GM12878 (cell line): ENCODE measurements around the gene PILRB. TPM values are rescaled to one million over a fixed set of nuclear protein-coding genes. Genes with fewer than 3 reads are reported as not detected.

Experiments used
- ATAC-seq: fragments of 200-7000 bp; cut with Tn5 transposase; 3 replicates; pipeline ENCODE4 v1.9.1; 2020; ENCODE audit warnings: mild to moderate bottlenecking, moderate library complexity
- BruUV-seq: library from RNA; stranded (reverse); fragments of 400-500 nt; replicated peaks from 2 replicates; lab custom pipeline; 2021; lab: Mats Ljungman, UMichigan
- CTCF ChIA-PET: fragments of 300-600 bp; sonication (Branson Sonifier 250); formaldehyde crosslinking; extraction: SDS; loops from one replicate; lab custom pipeline; 2021; ENCODE audit warnings: inconsistent platforms; lab: Yijun Ruan, JAX
- POLR2A ChIA-PET: fragments of 350-600 bp; formaldehyde crosslinking; extraction: SDS; loops from one replicate; lab custom pipeline; 2021; ENCODE audit warnings: inconsistent platforms; lab: Charles Lee
- RAD21 ChIA-PET: fragments of 300-600 bp; sonication (Branson Sonifier 250); formaldehyde crosslinking; loops from one replicate; lab custom pipeline; 2023; ENCODE audit warnings: antibody characterized with exemption; ENCODE audit not compliant: unreplicated experiment; lab: Charles Lee
- SMC1A ChIA-PET: fragments of 300-600 bp; sonication (Branson Sonifier 250); formaldehyde crosslinking; loops from one replicate; lab custom pipeline; 2023; ENCODE audit not compliant: unreplicated experiment, uncharacterized antibody; lab: Charles Lee
- DNase-seq: peaks from one replicate; pipeline ENCODE4 v3.0.0-alpha.2; 2011; ENCODE audit warnings: low read depth, low spot score
- FAIRE-seq: peaks from 3 replicates; lab custom pipeline; 2011; peaks lifted over from hg19 to GRCh38; lab: Jason Lieb, UNC
- H2AFZ ChIP-seq: 2 replicates; pipeline ENCODE4 v1.6.0; 2011; ENCODE audit warnings: low read depth, low read length, control low read depth; ENCODE audit not compliant: control insufficient read depth
- H3K27ac ChIP-seq: 2 replicates; pipeline ENCODE4 v1.5.1; 2011; ENCODE audit warnings: control low read depth; ENCODE audit not compliant: control insufficient read depth, insufficient read depth
- H3K27me3 ChIP-seq, 2 experiments: replicated peaks in 1 of 2; 2 replicates each; pipeline versions ENCODE4 v1.6.0 to v1.6.1; 2011; ENCODE audit warnings: low read length in 1 of 2; ENCODE audit not compliant: control insufficient read depth in 2 of 2, insufficient read depth in 2 of 2
- H3K36me3 ChIP-seq, 2 experiments: 2 replicates each; pipeline ENCODE4 v1.5.1; 2011; ENCODE audit warnings: low read length in 1 of 2; ENCODE audit not compliant: control insufficient read depth in 2 of 2, insufficient read depth in 2 of 2
- H3K4me1 ChIP-seq: 2 replicates; pipeline ENCODE4 v1.6.1; 2011; ENCODE audit warnings: mild to moderate bottlenecking, low read length, moderate library complexity, mixed read lengths; ENCODE audit not compliant: control insufficient read depth, insufficient read depth
- H3K4me2 ChIP-seq: 2 replicates; pipeline ENCODE4 v1.6.0; 2011; ENCODE audit warnings: control low read depth; ENCODE audit not compliant: control insufficient read depth, insufficient read depth
- H3K4me3 ChIP-seq: fragments of 200-600 bp; sonication (generic); 2 replicates; pipeline ENCODE4 v1.5.1; 2016
- H3K79me2 ChIP-seq: 2 replicates; pipeline ENCODE4 v1.6.0; 2011; ENCODE audit warnings: low read length; ENCODE audit not compliant: control insufficient read depth, insufficient read depth
- H3K9ac ChIP-seq: 2 replicates; pipeline ENCODE4 v1.8.0; 2011; ENCODE audit warnings: low read length, control low read depth, mixed read lengths; ENCODE audit not compliant: control insufficient read depth, insufficient read depth
- H3K9me3 ChIP-seq: replicated peaks from 3 replicates; pipeline ENCODE4 v1.5.1; 2011; ENCODE audit warnings: mild to moderate bottlenecking, low read length; ENCODE audit not compliant: control insufficient read depth, insufficient read depth
- H4K20me1 ChIP-seq: 2 replicates; pipeline ENCODE4 v1.6.0; 2011; ENCODE audit not compliant: control insufficient read depth, insufficient read depth
- ATF7 ChIP-seq: fragments of 450-650 bp; IDR thresholded peaks from 2 replicates; pipeline ENCODE4 v1.6.1; 2016; ENCODE audit warnings: low read depth, mild to moderate bottlenecking
- BACH1 ChIP-seq: fragments of 450-650 bp; IDR thresholded peaks from 2 replicates; pipeline ENCODE4 v1.6.1; 2017; ENCODE audit warnings: mild to moderate bottlenecking, borderline replicate concordance
- BCL11A ChIP-seq: IDR thresholded peaks from 2 replicates; pipeline ENCODE4 v1.6.1; 2011; ENCODE audit warnings: low read depth, low read length
- FOXM1 ChIP-seq: IDR thresholded peaks from 2 replicates; pipeline ENCODE4 v1.6.1; 2012; ENCODE audit warnings: low read depth, mild to moderate bottlenecking, inconsistent platforms, low read length, moderate library complexity
- JUNB ChIP-seq: IDR thresholded peaks from 2 replicates; pipeline ENCODE4 v1.6.1; 2016; ENCODE audit warnings: antibody characterized with exemption, mild to moderate bottlenecking
- LARP7 ChIP-seq: fragments of 450-650 bp; IDR thresholded peaks from 2 replicates; pipeline ENCODE4 v1.6.1; 2017; ENCODE audit warnings: mild to moderate bottlenecking
- PRDM15 ChIP-seq: fragments of 450-650 bp; formaldehyde crosslinking; IDR thresholded peaks from 2 replicates; pipeline ENCODE4 v1.4.0; 2020; ENCODE audit warnings: mild to moderate bottlenecking, moderate library complexity
- RAD21 ChIP-seq: IDR thresholded peaks from 2 replicates; pipeline ENCODE4 v1.6.1; 2011; ENCODE audit warnings: mild to moderate bottlenecking, low read depth, low read length, moderate library complexity; ENCODE audit not compliant: insufficient read depth
- RELB ChIP-seq: fragments of 450-650 bp; IDR thresholded peaks from 2 replicates; pipeline ENCODE4 v1.6.1; 2017; ENCODE audit warnings: low read depth, mild to moderate bottlenecking, moderate library complexity
- SIX5 ChIP-seq: IDR thresholded peaks from 2 replicates; pipeline ENCODE4 v1.6.1; 2011; ENCODE audit warnings: mild to moderate bottlenecking, low read depth, low read length, moderate library complexity; ENCODE audit not compliant: severe bottlenecking
- TCF3 ChIP-seq: IDR thresholded peaks from 2 replicates; pipeline ENCODE4 v1.6.1; 2012; ENCODE audit warnings: low read depth, mild to moderate bottlenecking, low read length, borderline replicate concordance; ENCODE audit not compliant: insufficient read depth
- ZBTB40 ChIP-seq: fragments of 450-650 bp; IDR thresholded peaks from 2 replicates; pipeline ENCODE4 v1.6.1; 2016; ENCODE audit warnings: mild to moderate bottlenecking, moderate library complexity, borderline replicate concordance
- ZNF217 ChIP-seq: fragments of 450-650 bp; IDR thresholded peaks from 2 replicates; pipeline ENCODE4 v1.6.1; 2017; ENCODE audit warnings: antibody characterized with exemption, mild to moderate bottlenecking
- ZSCAN29 ChIP-seq: fragments of 450-650 bp; IDR thresholded peaks from 2 replicates; pipeline ENCODE4 v1.6.1; 2017; ENCODE audit warnings: mild to moderate bottlenecking, moderate library complexity
- WGBS: methylation state at CpG from one replicate; pipeline ENCODE4 v1.1.6; 2016; ENCODE audit warnings: low lambda C conversion rate; ENCODE audit not compliant: insufficient replicate concordance, insufficient coverage; ENCODE audit errors: missing lambda C conversion rate; 5-methylcytosine and 5-hydroxymethylcytosine counted together
- in situ Hi-C: fragments of 300-500 bp; cut with MboI; formaldehyde crosslinking; loops from 9 replicates; pipeline ENCODE4 v1.14.3; 2018; ENCODE audit warnings: mixed read lengths
- intact Hi-C: fragments of 100-400 bp; cut with micrococcal nuclease; formaldehyde crosslinking; loops from one replicate; pipeline ENCODE4 v1.14.2; 2022; ENCODE audit not compliant: unreplicated experiment
- polyA plus RNA-seq, 11 experiments: library from polyadenylated mRNA; depleted of rRNA in 4 of 11; unstranded in 6 of 11; stranded (reverse) in 5 of 11; fragments of >200 nt; fragmentation: Nextera tagmentation in 4 of 11; fragmentation: Illumina TruSeq in 1 of 11; extraction: Ambion mirVana in 4 of 11; extraction: Trizol in 1 of 11; gene quantifications; 1 replicate in 1 of 11; 2 replicates in 10 of 11; pipeline versions ENCODE4 v1.2.1 to v1.2.3, GENCODE V29; 2011 to 2016; ENCODE audit warnings: inconsistent platforms in 2 of 11, missing spikeins in 2 of 11, low read depth in 1 of 11
- total RNA-seq, 4 experiments: library from RNA; depleted of rRNA in 3 of 4; stranded (reverse); fragments of >200 nt in 3 of 4; fragmentation: Illumina TruSeq in 1 of 4; extraction: Trizol in 1 of 4; gene quantifications; 2 replicates each; pipeline versions ENCODE4 v1.2.1 to v1.2.3, GENCODE V29; 2013 to 2021

PILRB gene
- total and polyA plus RNA-seq, 10 of the 15 experiments (the other 5 are each of a cell fraction or from before 2014, with no cell fraction given): 2.6 to 50.3 (median 22.0) TPM

GRCh38 chr7:100396421-100396982 is 38.6 kb downstream of the PILRB start:
- intact Hi-C loops (loop anchor here (1.0 to 2.0 kb wide), 3 partner anchors 22 to 33 kb away; partner anchors contain the start of gene MEPCE), in situ Hi-C loops (no loop called here)
- ATAC-seq (peak; percentile 92), DNase-seq (peak; percentile 93), FAIRE-seq (peak; percentile 98)
- peak overlapping the region; percentile 58; the same call in 1 of the 2 replicates for H3K9ac ChIP-seq
- ChIA-PET CTCF (interaction anchor here (1.0 to 3.6 kb wide), 12 partner anchors 9 to 729 kb away, joined by 3 to 25 read pairs (median 4); no protein-coding TSS in a partner anchor), RAD21 (interaction anchor here (0.6 to 3.6 kb wide), 10 partner anchors 9 to 32 kb away, joined by 3 to 27 read pairs (median 4); partner anchors contain the start of gene ZCWPW1), SMC1A (interaction anchor here (0.7 to 3.9 kb wide), 14 partner anchors 10 to 44 kb away, joined by 3 to 30 read pairs (median 6); no protein-coding TSS in a partner anchor), POLR2A (interaction anchor here (0.8 to 3.7 kb wide), 13 partner anchors 11 to 151 kb away, joined by 3 to 33 read pairs (median 4); partner anchors contain the start of gene PPP1R35)
- no peaks in the 10 kb centered on the region for H4K20me1 ChIP-seq
- H3K79me2 ChIP-seq: no peaks in the 10 kb centered on the region
- no peak overlapping the region; the same call in 1 of the 2 replicates for H2AFZ ChIP-seq
- H3K4me3 ChIP-seq: peak overlapping the region; percentile 43; the same call in 1 of the 2 replicates
- peak overlapping the region; percentile 76 for H3K4me2 ChIP-seq
- peaks cover 33% of the 10 kb centered on the region for H3K4me1 ChIP-seq
- H3K27ac ChIP-seq: peak overlapping the region; percentile 72
- H3K36me3 ChIP-seq: no peaks in the 10 kb centered on the region
- no peaks in the 10 kb centered on the region for H3K9me3 ChIP-seq
- no peaks in the 10 kb centered on the region for H3K27me3 ChIP-seq
- BruUV-seq: no TSS peak
- 0% methylated on average over 9 of the region's 9 CpGs for WGBS
- TF ChIP-seq ATF7 (peak; percentile 95), ZBTB40 (peak; percentile 31; the same call in 1 of the 2 replicates), SIX5 (no peak), PRDM15 (CRISPR knock-in tag) (no peak), RAD21 (no peak), JUNB (peak; percentile 91), TCF3 (no peak), FOXM1 (peak; percentile 74; the same call in 1 of the 2 replicates), LARP7 (no peak; the same call in 1 of the 2 replicates), ZSCAN29 (no peak), ZNF217 (peak; percentile 88), BACH1 (peak; percentile 83; the same call in 1 of the 2 replicates), BCL11A (peak; percentile 79), RELB (peak; percentile 94)
